Skeletal muscle satellite cell (primary cell): ENCODE results near the gene KRTAP5-11.
"Not testable (repeated sequence)": the region's sequence is repeated elsewhere in the genome, so short reads cannot be mapped to it uniquely, and the experiment has no call there.

ENCODE experiments used
- H3K27me3 ChIP-seq: 2 replicates; pipeline ENCODE4 v1.7.0; 2013; ENCODE audit warnings: low read length; ENCODE audit not compliant: control insufficient read depth, insufficient read depth
- H3K36me3 ChIP-seq: 2 replicates; pipeline ENCODE4 v1.7.0; 2013; ENCODE audit warnings: mild to moderate bottlenecking, control low read depth, low read length; ENCODE audit not compliant: insufficient read depth
- H3K4me1 ChIP-seq: 2 replicates; pipeline ENCODE4 v1.7.0; 2013; ENCODE audit warnings: low read length; ENCODE audit not compliant: control insufficient read depth, insufficient read depth
- H3K4me2 ChIP-seq: 2 replicates; pipeline ENCODE4 v1.7.0; 2013; ENCODE audit warnings: mild to moderate bottlenecking, low read length
- H3K4me3 ChIP-seq: 2 replicates; pipeline ENCODE4 v1.7.0; 2013; ENCODE audit warnings: low read length
- H3K9ac ChIP-seq: 2 replicates; pipeline ENCODE4 v1.7.0; 2013; ENCODE audit warnings: mild to moderate bottlenecking, low read depth, low read length, moderate library complexity
- H3K9me3 ChIP-seq: replicated peaks from 2 replicates; pipeline ENCODE4 v1.7.0; 2013; ENCODE audit warnings: mild to moderate bottlenecking, control low read depth, low read length

The KRTAP5-11 gene

GRCh38 chr11:71607520-71608216 lies 25.0 kb upstream of the KRTAP5-11 start:
- not testable (repeated sequence) for H3K4me3 ChIP-seq, H3K9ac ChIP-seq, H3K4me1 ChIP-seq

GRCh38 chr11:71606853-71607519 lies 24.3 kb upstream of the KRTAP5-11 start:
- not testable (repeated sequence) for H3K4me3 ChIP-seq, H3K9me3 ChIP-seq, H3K4me1 ChIP-seq, H3K36me3 ChIP-seq, H3K4me2 ChIP-seq, H3K9ac ChIP-seq
- peaks cover 14% of the 10 kb centered on the region for H3K27me3 ChIP-seq

More at GRCh38 chr11:71607520-71608216, 25.0 kb upstream of the KRTAP5-11 start:
- H3K27me3 ChIP-seq = peaks cover 14% of the 10 kb centered on the region
- H3K36me3 ChIP-seq, H3K9me3 ChIP-seq, H3K4me2 ChIP-seq: not testable (repeated sequence)

GRCh38 chr11:71604798-71605488 lies 22.3 kb upstream of the KRTAP5-11 start:
- not testable (repeated sequence) for H3K4me3 ChIP-seq, H3K4me1 ChIP-seq, H3K9ac ChIP-seq, H3K9me3 ChIP-seq, H3K4me2 ChIP-seq, H3K36me3 ChIP-seq
- peaks cover 14% of the 10 kb centered on the region for H3K27me3 ChIP-seq

GRCh38 chr11:71603221-71603620 lies 20.5 kb upstream of the KRTAP5-11 start:
- not testable (repeated sequence) for H3K4me2 ChIP-seq, H3K36me3 ChIP-seq, H3K4me3 ChIP-seq, H3K4me1 ChIP-seq, H3K9ac ChIP-seq, H3K9me3 ChIP-seq
- H3K27me3 ChIP-seq = peaks cover 15% of the 10 kb centered on the region

GRCh38 chr11:71589546-71589920 lies 6.9 kb upstream of the KRTAP5-11 start:
- not testable (repeated sequence) for H3K4me1 ChIP-seq, H3K9me3 ChIP-seq, H3K27me3 ChIP-seq, H3K4me2 ChIP-seq, H3K36me3 ChIP-seq, H3K4me3 ChIP-seq, H3K9ac ChIP-seq

- not testable (repeated sequence) for H3K36me3 ChIP-seq, H3K4me3 ChIP-seq, H3K9ac ChIP-seq, H3K9me3 ChIP-seq, H3K4me2 ChIP-seq, H3K27me3 ChIP-seq, H3K4me1 ChIP-seq
Measured at GRCh38 chr11:71588822-71589545, 6.3 kb upstream of the KRTAP5-11 start.

GRCh38 chr11:71588314-71588713 lies 5.6 kb upstream of the KRTAP5-11 start:
- H3K4me1 ChIP-seq, H3K27me3 ChIP-seq, H3K4me3 ChIP-seq, H3K9me3 ChIP-seq, H3K9ac ChIP-seq, H3K36me3 ChIP-seq, H3K4me2 ChIP-seq: not testable (repeated sequence)

- not testable (repeated sequence) for H3K4me1 ChIP-seq, H3K9me3 ChIP-seq, H3K4me3 ChIP-seq, H3K27me3 ChIP-seq, H3K9ac ChIP-seq, H3K4me2 ChIP-seq, H3K36me3 ChIP-seq
Measured at GRCh38 chr11:71585673-71586072, 3.0 kb upstream of the KRTAP5-11 start.

- H3K4me2 ChIP-seq = not testable (repeated sequence)
Measured at GRCh38 chr11:71582969-71583368, 294 bp upstream of the KRTAP5-11 start.

GRCh38 chr11:71581826-71582225 lies 849 bp downstream of the KRTAP5-11 start:
- Histone ChIP-seq H3K4me3 (no peak overlapping the region), H3K36me3 (no peaks in the 10 kb centered on the region), H3K4me2 (no peak overlapping the region), H3K4me1 (no peaks in the 10 kb centered on the region), H3K9me3 (no peaks in the 10 kb centered on the region), H3K27me3 (peaks cover 7% of the 10 kb centered on the region), H3K9ac (no peak overlapping the region)

More at GRCh38 chr11:71582969-71583368, 294 bp upstream of the KRTAP5-11 start:
- H3K9me3 ChIP-seq, H3K4me1 ChIP-seq, H3K4me3 ChIP-seq, H3K36me3 ChIP-seq, H3K9ac ChIP-seq, H3K27me3 ChIP-seq: not testable (repeated sequence)
